ENCODE measurements around the gene INSYN1. TPM values are rescaled to one million over a fixed set of nuclear protein-coding genes. Genes with fewer than 3 reads are reported as not detected.

Gene INSYN1
- total RNA-seq, 4 donors from 2014 or later, result 2.7 to 11.6 (median 7.7) TPM

- TF ChIP-seq CTCF (IDR thresholded peaks at IDR 0.05 in 4 of 5, conservative IDR thresholded peaks at IDR 0.05 in 1 of 5), result no peak
- no peak for TF ChIP-seq POLR2A (IDR thresholded peaks at IDR 0.05)
- in situ Hi-C loops (cut with MboI; ENCODE audit: low sequenced_read_pairs in 4 of 4) (no loop called here), intact Hi-C loops (cut with DNase I; ENCODE audit: low total_unique reads) (no loop called here)
- H3K4me3 ChIP-seq, result no peak overlapping the region
- ATAC-seq, result no peak
- H3K27me3 ChIP-seq, result peaks cover 12 to 18% (median 15%) of the 10 kb centered on the region in 3 donors
- no peak for DNase-seq
- no peak overlapping the region for H3K27ac ChIP-seq
- no peaks in the 10 kb centered on the region for H3K9me3 ChIP-seq
- no peaks in the 10 kb centered on the region for H3K36me3 ChIP-seq
- H3K4me1 ChIP-seq, result peaks cover 5 to 12% of the 10 kb centered on the region in 2 donors
Observed at GRCh38 chr15:73747847-73748590, 5.1 kb downstream of the INSYN1 start.

GRCh38 chr15:73746883-73747282 lies 6.3 kb downstream of the INSYN1 start:
- Histone ChIP-seq H3K36me3 (no peaks in the 10 kb centered on the region), H3K9me3 (no peaks in the 10 kb centered on the region), H3K4me1 (peaks cover 0 to 8% of the 10 kb centered on the region in 2 donors), H3K27ac (no peak overlapping the region), H3K27me3 (peaks cover 6 to 11% (median 8%) of the 10 kb centered on the region in 3 donors), H3K4me3 (no peak overlapping the region)
- DNase-seq, result no peak
- in situ Hi-C loops (cut with MboI; ENCODE audit: low sequenced_read_pairs in 4 of 4), result no loop called here
- TF ChIP-seq POLR2A (IDR thresholded peaks at IDR 0.05) (no peak), CTCF (IDR thresholded peaks at IDR 0.05 in 4 of 5, conservative IDR thresholded peaks at IDR 0.05 in 1 of 5) (no peak)
- intact Hi-C loops (cut with DNase I; ENCODE audit: low total_unique reads), result no loop called here
- ATAC-seq, result no peak

DNA sequence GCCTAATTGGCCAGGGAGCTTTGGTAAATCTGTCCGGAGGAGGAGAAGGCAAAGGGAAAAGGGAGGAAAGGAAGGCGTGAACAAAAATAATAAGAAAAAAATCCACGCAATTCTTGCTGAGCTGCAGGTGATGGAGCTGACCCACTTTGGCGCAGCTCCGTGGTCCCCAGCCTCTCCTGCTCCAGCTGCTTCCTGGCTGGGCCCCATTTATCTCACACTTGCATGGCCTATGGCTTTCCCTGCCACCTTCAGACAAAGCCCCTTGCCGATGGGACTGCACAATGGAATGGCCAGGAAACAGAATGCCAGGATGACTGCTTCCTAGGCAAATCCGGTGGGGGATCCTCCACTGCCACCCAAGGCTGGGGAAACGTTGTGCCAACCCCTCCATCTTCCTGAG lies 6.9 kb downstream of the INSYN1 start:
- H3K27ac ChIP-seq, result no peak overlapping the region
- peaks cover 0 to 6% of the 10 kb centered on the region in 2 donors for H3K4me1 ChIP-seq
- ATAC-seq (no peak), DNase-seq (no peak)
- no peak overlapping the region for H3K4me3 ChIP-seq
- H3K36me3 ChIP-seq, result no peaks in the 10 kb centered on the region
- H3K9me3 ChIP-seq, result no peaks in the 10 kb centered on the region
- TF ChIP-seq CTCF (IDR thresholded peaks at IDR 0.05 in 4 of 5, conservative IDR thresholded peaks at IDR 0.05 in 1 of 5) (no peak), POLR2A (IDR thresholded peaks at IDR 0.05) (no peak)
- intact Hi-C loops (cut with DNase I; ENCODE audit: low total_unique reads), result no loop called here
- peaks cover 5 to 7% (median 6%) of the 10 kb centered on the region in 3 donors for H3K27me3 ChIP-seq
- in situ Hi-C loops (cut with MboI; ENCODE audit: low sequenced_read_pairs in 4 of 4), result no loop called here

DNA sequence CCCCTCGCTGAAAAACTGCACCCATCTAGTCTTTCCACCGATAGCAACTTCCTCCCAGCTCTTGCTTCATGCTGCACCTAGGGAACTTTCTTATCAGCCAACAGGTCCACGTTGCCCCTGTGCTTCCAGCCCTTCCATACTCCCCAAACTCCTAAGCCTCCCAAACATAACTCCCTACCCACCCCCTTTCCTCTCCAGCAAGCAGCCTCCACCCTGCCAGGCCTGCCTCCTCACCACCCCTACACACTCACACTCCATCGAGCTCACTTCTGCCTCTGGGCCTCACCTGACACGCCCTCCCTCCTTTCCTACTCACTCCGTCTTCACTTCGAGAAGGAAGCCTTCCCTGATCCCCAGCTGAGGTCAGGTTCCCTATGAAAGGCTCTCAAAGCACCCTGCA lies 8.1 kb downstream of the INSYN1 start:
- Histone ChIP-seq H3K27ac (no peak overlapping the region), H3K36me3 (no peaks in the 10 kb centered on the region), H3K4me1 (peaks cover 0 to 6% of the 10 kb centered on the region in 2 donors), H3K4me3 (no peak overlapping the region), H3K9me3 (no peaks in the 10 kb centered on the region), H3K27me3 (peaks cover 0 to 6% (median 4%) of the 10 kb centered on the region in 3 donors)
- TF ChIP-seq CTCF (IDR thresholded peaks at IDR 0.05 in 4 of 5, conservative IDR thresholded peaks at IDR 0.05 in 1 of 5), result no peak
- no peak for TF ChIP-seq POLR2A (IDR thresholded peaks at IDR 0.05)
- intact Hi-C loops (cut with DNase I; ENCODE audit: low total_unique reads), result no loop called here
- DNase-seq, result no peak
- in situ Hi-C loops (cut with MboI; ENCODE audit: low sequenced_read_pairs in 4 of 4), result no loop called here
- no peak for ATAC-seq
